GM12878 (cell line): ENCODE measurements around the gene TEX51.

Experiments
- ASH2L ChIP-seq: fragments of 300-600, 200-600 bp; sonication (generic); IDR thresholded peaks from 2 replicates; pipeline ENCODE4 v1.6.1; 2017; ENCODE audit warnings: low read depth, mild to moderate bottlenecking, borderline replicate concordance
- BRCA1 ChIP-seq: IDR thresholded peaks from 2 replicates; pipeline ENCODE4 v1.6.1; 2011; ENCODE audit warnings: low read depth, low read length, improper control_type of control experiment
- CTCF ChIP-seq, 3 experiments: IDR thresholded peaks in 2 of 3; conservative IDR thresholded peaks in 1 of 3; 2 replicates each; pipeline ENCODE4 v1.5.1; 2011; ENCODE audit warnings: low read depth in 3 of 3, low read length in 3 of 3, mild to moderate bottlenecking in 3 of 3, control low read depth in 2 of 3, moderate library complexity in 2 of 3, inconsistent platforms in 1 of 3, mixed read lengths in 1 of 3; ENCODE audit not compliant: control insufficient read depth in 2 of 3, insufficient read depth in 1 of 3; ENCODE audit errors: extremely low read depth in 1 of 3
- MAX ChIP-seq: IDR thresholded peaks from 2 replicates; pipeline ENCODE4 v1.6.1; 2012; ENCODE audit warnings: low read depth, low read length, improper control_type of control experiment
- MYC ChIP-seq: IDR thresholded peaks from 2 replicates; pipeline ENCODE4 v1.6.1; 2011; ENCODE audit warnings: mild to moderate bottlenecking, low read length, moderate library complexity, inconsistent platforms; ENCODE audit not compliant: insufficient read depth, insufficient replicate concordance, insufficient read length, severe bottlenecking
- POLR2A ChIP-seq: IDR thresholded peaks from 2 replicates; pipeline ENCODE4 v1.6.1; 2011; ENCODE audit warnings: low read depth, mild to moderate bottlenecking, low read length
- POLR2AphosphoS5 ChIP-seq: IDR thresholded peaks from 2 replicates; pipeline ENCODE4 v1.6.1; 2011; ENCODE audit warnings: mild to moderate bottlenecking, low read length, inconsistent platforms
- TCF3 ChIP-seq: IDR thresholded peaks from 2 replicates; pipeline ENCODE4 v1.6.1; 2012; ENCODE audit warnings: low read depth, mild to moderate bottlenecking, low read length, borderline replicate concordance; ENCODE audit not compliant: insufficient read depth
- ZBED1 ChIP-seq: IDR thresholded peaks from 2 replicates; pipeline ENCODE4 v1.6.1; 2016; ENCODE audit warnings: borderline replicate concordance

GRCh38 chr2:126889071-126889470 lies 9.6 kb upstream of the TEX51 start:
- TF ChIP-seq POLR2A = no peak
- TF ChIP-seq POLR2AphosphoS5 = no peak
- no peak for TF ChIP-seq CTCF (IDR thresholded peaks at IDR 0.05 in 2 of 3, conservative IDR thresholded peaks at IDR 0.05 in 1 of 3; ENCODE audit: control insufficient read depth in 2 of 3, extremely low read depth in 1 of 3, insufficient read depth in 1 of 3, low read depth in 3 of 3, low read length in 3 of 3)
- TF ChIP-seq ZBED1 = no peak
- no peak for TF ChIP-seq TCF3
- no peak for TF ChIP-seq ASH2L
- TF ChIP-seq MAX = no peak
- no peak for TF ChIP-seq MYC
- TF ChIP-seq BRCA1 = no peak
